GM12878 (cell line): ENCODE data around the gene SLC5A1. TPM values are rescaled to one million over a fixed set of nuclear protein-coding genes. Genes with fewer than 3 reads are reported as not detected.

Experiments
- ATAC-seq: fragments of 200-7000 bp; cut with Tn5 transposase; 3 replicates; pipeline ENCODE4 v1.9.1; 2020; ENCODE audit warnings: mild to moderate bottlenecking, moderate library complexity
- BruUV-seq: library from RNA; stranded (reverse); fragments of 400-500 nt; replicated peaks from 2 replicates; lab custom pipeline; 2021; lab: Mats Ljungman, UMichigan
- CTCF ChIA-PET: fragments of 300-600 bp; sonication (Branson Sonifier 250); formaldehyde crosslinking; extraction: SDS; loops from one replicate; lab custom pipeline; 2021; ENCODE audit warnings: inconsistent platforms; lab: Yijun Ruan, JAX
- POLR2A ChIA-PET: fragments of 350-600 bp; formaldehyde crosslinking; extraction: SDS; loops from one replicate; lab custom pipeline; 2021; ENCODE audit warnings: inconsistent platforms; lab: Charles Lee
- RAD21 ChIA-PET: fragments of 300-600 bp; sonication (Branson Sonifier 250); formaldehyde crosslinking; loops from one replicate; lab custom pipeline; 2023; ENCODE audit warnings: antibody characterized with exemption; ENCODE audit not compliant: unreplicated experiment; lab: Charles Lee
- SMC1A ChIA-PET: fragments of 300-600 bp; sonication (Branson Sonifier 250); formaldehyde crosslinking; loops from one replicate; lab custom pipeline; 2023; ENCODE audit not compliant: unreplicated experiment, uncharacterized antibody; lab: Charles Lee
- DNase-seq: peaks from one replicate; pipeline ENCODE4 v3.0.0-alpha.2; 2011; ENCODE audit warnings: low read depth, low spot score
- FAIRE-seq: peaks from 3 replicates; lab custom pipeline; 2011; peaks lifted over from hg19 to GRCh38; lab: Jason Lieb, UNC
- H2AFZ ChIP-seq: 2 replicates; pipeline ENCODE4 v1.6.0; 2011; ENCODE audit warnings: low read depth, low read length, control low read depth; ENCODE audit not compliant: control insufficient read depth
- H3K27ac ChIP-seq: 2 replicates; pipeline ENCODE4 v1.5.1; 2011; ENCODE audit warnings: control low read depth; ENCODE audit not compliant: control insufficient read depth, insufficient read depth
- H3K27me3 ChIP-seq, 2 experiments: replicated peaks in 1 of 2; 2 replicates each; pipeline versions ENCODE4 v1.6.0 to v1.6.1; 2011; ENCODE audit warnings: low read length in 1 of 2; ENCODE audit not compliant: control insufficient read depth in 2 of 2, insufficient read depth in 2 of 2
- H3K36me3 ChIP-seq, 2 experiments: 2 replicates each; pipeline ENCODE4 v1.5.1; 2011; ENCODE audit warnings: low read length in 1 of 2; ENCODE audit not compliant: control insufficient read depth in 2 of 2, insufficient read depth in 2 of 2
- H3K4me1 ChIP-seq: 2 replicates; pipeline ENCODE4 v1.6.1; 2011; ENCODE audit warnings: mild to moderate bottlenecking, low read length, moderate library complexity, mixed read lengths; ENCODE audit not compliant: control insufficient read depth, insufficient read depth
- H3K4me2 ChIP-seq: 2 replicates; pipeline ENCODE4 v1.6.0; 2011; ENCODE audit warnings: control low read depth; ENCODE audit not compliant: control insufficient read depth, insufficient read depth
- H3K4me3 ChIP-seq: fragments of 200-600 bp; sonication (generic); 2 replicates; pipeline ENCODE4 v1.5.1; 2016
- H3K79me2 ChIP-seq: 2 replicates; pipeline ENCODE4 v1.6.0; 2011; ENCODE audit warnings: low read length; ENCODE audit not compliant: control insufficient read depth, insufficient read depth
- H3K9ac ChIP-seq: 2 replicates; pipeline ENCODE4 v1.8.0; 2011; ENCODE audit warnings: low read length, control low read depth, mixed read lengths; ENCODE audit not compliant: control insufficient read depth, insufficient read depth
- H3K9me3 ChIP-seq: replicated peaks from 3 replicates; pipeline ENCODE4 v1.5.1; 2011; ENCODE audit warnings: mild to moderate bottlenecking, low read length; ENCODE audit not compliant: control insufficient read depth, insufficient read depth
- H4K20me1 ChIP-seq: 2 replicates; pipeline ENCODE4 v1.6.0; 2011; ENCODE audit not compliant: control insufficient read depth, insufficient read depth
- BACH1 ChIP-seq: fragments of 450-650 bp; IDR thresholded peaks from 2 replicates; pipeline ENCODE4 v1.6.1; 2017; ENCODE audit warnings: mild to moderate bottlenecking, borderline replicate concordance
- BCLAF1 ChIP-seq: fragments of 450-650 bp; IDR thresholded peaks from 2 replicates; pipeline ENCODE4 v1.6.1; 2017; ENCODE audit warnings: antibody characterized with exemption, mild to moderate bottlenecking, moderate library complexity
- HDGF ChIP-seq: fragments of 450-650 bp; IDR thresholded peaks from 2 replicates; pipeline ENCODE4 v1.6.1; 2016; ENCODE audit warnings: antibody characterized with exemption
- IKZF1 ChIP-seq: fragments of 450-650 bp; conservative IDR thresholded peaks from 2 replicates; pipeline ENCODE4 v1.6.1; 2017; ENCODE audit warnings: antibody characterized with exemption, mild to moderate bottlenecking
- MTA2 ChIP-seq: fragments of 450-650 bp; IDR thresholded peaks from 2 replicates; pipeline ENCODE4 v1.6.1; 2016; ENCODE audit warnings: low read depth, mild to moderate bottlenecking, moderate library complexity
- NKRF ChIP-seq: fragments of 450-650 bp; conservative IDR thresholded peaks from 2 replicates; pipeline ENCODE4 v1.6.1; 2017; ENCODE audit warnings: mild to moderate bottlenecking, moderate library complexity
- RELA ChIP-seq: fragments of 450-650 bp; IDR thresholded peaks from 2 replicates; pipeline ENCODE4 v1.8.0; 2014; ENCODE audit warnings: borderline replicate concordance; ENCODE audit not compliant: partially characterized antibody
- SIN3A ChIP-seq: IDR thresholded peaks from 2 replicates; pipeline ENCODE4 v1.6.1; 2012; ENCODE audit warnings: low read depth, low read length, improper control_type of control experiment
- SREBF2 ChIP-seq: IDR thresholded peaks from 2 replicates; pipeline ENCODE4 v1.6.1; 2012; ENCODE audit warnings: mild to moderate bottlenecking, low read length
- USF1 ChIP-seq: IDR thresholded peaks from 2 replicates; pipeline ENCODE4 v1.6.1; 2011; ENCODE audit warnings: borderline replicate concordance, low read depth, mild to moderate bottlenecking, moderate library complexity, mixed read lengths, low read length; ENCODE audit not compliant: insufficient read depth; ENCODE audit errors: extremely low read length
- ZBTB4 ChIP-seq: fragments of 450-650 bp; formaldehyde crosslinking; IDR thresholded peaks from 2 replicates; pipeline ENCODE4 v1.4.0; 2022; ENCODE audit warnings: mild to moderate bottlenecking, moderate library complexity
- WGBS: methylation state at CpG from one replicate; pipeline ENCODE4 v1.1.6; 2016; ENCODE audit warnings: low lambda C conversion rate; ENCODE audit not compliant: insufficient replicate concordance, insufficient coverage; ENCODE audit errors: missing lambda C conversion rate; 5-methylcytosine and 5-hydroxymethylcytosine counted together
- in situ Hi-C: fragments of 300-500 bp; cut with MboI; formaldehyde crosslinking; loops from 9 replicates; pipeline ENCODE4 v1.14.3; 2018; ENCODE audit warnings: mixed read lengths
- intact Hi-C: fragments of 100-400 bp; cut with micrococcal nuclease; formaldehyde crosslinking; loops from one replicate; pipeline ENCODE4 v1.14.2; 2022; ENCODE audit not compliant: unreplicated experiment
- polyA plus RNA-seq, 11 experiments: library from polyadenylated mRNA; depleted of rRNA in 4 of 11; unstranded in 6 of 11; stranded (reverse) in 5 of 11; fragments of >200 nt; fragmentation: Nextera tagmentation in 4 of 11; fragmentation: Illumina TruSeq in 1 of 11; extraction: Ambion mirVana in 4 of 11; extraction: Trizol in 1 of 11; gene quantifications; 1 replicate in 1 of 11; 2 replicates in 10 of 11; pipeline versions ENCODE4 v1.2.1 to v1.2.3, GENCODE V29; 2011 to 2016; ENCODE audit warnings: inconsistent platforms in 2 of 11, missing spikeins in 2 of 11, low read depth in 1 of 11
- total RNA-seq, 4 experiments: library from RNA; depleted of rRNA in 3 of 4; stranded (reverse); fragments of >200 nt in 3 of 4; fragmentation: Illumina TruSeq in 1 of 4; extraction: Trizol in 1 of 4; gene quantifications; 2 replicates each; pipeline versions ENCODE4 v1.2.1 to v1.2.3, GENCODE V29; 2013 to 2021

SLC5A1 gene
- total and polyA plus RNA-seq, 10 of the 15 experiments (the other 5 are each of a cell fraction or from before 2014, with no cell fraction given): 0.01 TPM; not detected in 9

- TF ChIP-seq ZBTB4 (CRISPR knock-in tag) (no peak), IKZF1 (no peak), BCLAF1 (no peak), SREBF2 (no peak), RELA (no peak), SIN3A (no peak)
- TF ChIP-seq, all 136 proteins: peak for 0
Observed at GRCh38 chr22:32020117-32020516, 22.9 kb upstream of the SLC5A1 start (continued).

GRCh38 chr22:32021716-32022115, 21.3 kb upstream of the SLC5A1 start:
- no peak overlapping the region for H3K9ac ChIP-seq
- no peaks in the 10 kb centered on the region for H3K36me3 ChIP-seq
- no peaks in the 10 kb centered on the region for H3K79me2 ChIP-seq
- 12% methylated on average over 3 of the region's 3 CpGs for WGBS
- no TSS peak for BruUV-seq
- no peak overlapping the region for H3K4me3 ChIP-seq
- SMC1A ChIA-PET: no interaction called here
- POLR2A ChIA-PET: no interaction called here
- CTCF ChIA-PET: no interaction called here
- ATAC-seq (no peak), FAIRE-seq (no peak), DNase-seq (no peak)
- no peaks in the 10 kb centered on the region for H4K20me1 ChIP-seq
- H3K4me1 ChIP-seq: no peaks in the 10 kb centered on the region
- H3K9me3 ChIP-seq: no peaks in the 10 kb centered on the region
- H3K27ac ChIP-seq: no peak overlapping the region
- no peak overlapping the region for H2AFZ ChIP-seq
- H3K4me2 ChIP-seq: no peak overlapping the region
- RAD21 ChIA-PET: no interaction called here
- no peaks in the 10 kb centered on the region for H3K27me3 ChIP-seq
- intact Hi-C loops (no loop called here), in situ Hi-C loops (no loop called here)
- TF ChIP-seq USF1 (no peak), MTA2 (no peak), BACH1 (no peak), NKRF (no peak), HDGF (no peak)
